DMS 273 (cell line): Measurements from ENCODE around the gene STK36.

Experiments used
- DNase-seq: peaks from one replicate; lab custom pipeline; 2025; ENCODE audit not compliant: unreplicated experiment; lab: John Stamatoyannopoulos, UW

The STK36 gene

DNA sequence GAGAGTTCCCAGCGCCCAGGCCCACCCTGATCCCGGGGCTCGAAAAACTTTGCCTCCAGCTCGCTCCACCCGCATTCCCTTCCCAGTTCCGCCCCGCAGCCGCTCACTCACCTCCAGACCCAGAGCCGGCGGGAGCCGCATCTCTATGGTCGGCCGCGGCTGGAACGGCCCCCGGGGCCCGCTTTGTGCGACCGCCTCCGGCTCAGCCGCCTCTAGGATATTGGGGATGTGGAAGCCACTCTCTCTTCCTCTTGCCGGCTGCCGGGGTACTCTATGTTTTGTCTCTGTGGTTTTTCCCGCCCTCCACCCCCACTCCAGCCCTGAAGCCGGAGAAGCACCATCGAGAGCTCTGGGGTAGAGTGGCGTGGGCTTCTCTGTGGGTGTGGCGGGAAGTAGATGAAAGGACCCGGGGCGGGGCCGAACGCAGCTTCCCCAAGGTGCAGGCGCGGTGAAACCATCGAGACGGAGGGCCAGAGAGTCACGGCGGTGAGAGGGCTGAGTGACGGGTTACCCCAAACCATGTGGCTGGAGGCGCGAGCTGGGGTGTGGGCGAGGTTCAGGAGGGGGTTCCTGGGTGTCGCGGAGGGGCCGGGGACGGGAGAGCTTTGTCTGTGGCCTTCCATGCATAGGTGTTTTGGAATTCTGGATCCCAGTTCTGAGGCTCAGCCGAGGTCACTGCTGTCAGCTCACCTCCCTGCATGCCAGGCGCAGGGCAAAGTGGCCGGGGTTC lies 12.5 kb upstream of the STK36 start, which contains the start of the genes BCS1L and ZNF142:
Gene BCS1L (plus strand): TSS at position 426 of the 730 bp plus-strand sequence. CDS start 1,305 bp downstream, outside the sequence.
Gene ZNF142 (minus strand): TSS at position 366 of the 730 bp plus-strand sequence. CDS start 3,194 bp downstream, outside the sequence.
- peak; percentile 97 for DNase-seq

DNA sequence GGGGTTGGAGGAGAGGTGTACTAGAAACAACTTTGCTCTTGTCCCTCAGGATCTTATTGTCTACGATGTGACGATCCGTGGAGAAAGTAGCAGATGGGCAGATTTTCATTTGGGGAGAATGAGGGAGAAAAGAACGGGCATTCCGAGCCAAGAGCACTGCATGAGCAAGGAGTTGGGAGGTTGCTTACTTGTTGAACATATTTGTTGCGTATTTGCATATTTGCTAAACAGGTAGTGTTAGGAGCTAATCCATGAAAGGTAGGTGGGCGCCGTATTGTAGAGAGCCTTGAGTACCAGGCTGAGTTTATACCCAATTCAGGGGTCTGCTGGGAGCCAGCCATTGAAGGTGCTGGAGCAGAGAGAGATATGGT lies 11.9 kb upstream of the STK36 start:
- DNase-seq, result no peak

DNA sequence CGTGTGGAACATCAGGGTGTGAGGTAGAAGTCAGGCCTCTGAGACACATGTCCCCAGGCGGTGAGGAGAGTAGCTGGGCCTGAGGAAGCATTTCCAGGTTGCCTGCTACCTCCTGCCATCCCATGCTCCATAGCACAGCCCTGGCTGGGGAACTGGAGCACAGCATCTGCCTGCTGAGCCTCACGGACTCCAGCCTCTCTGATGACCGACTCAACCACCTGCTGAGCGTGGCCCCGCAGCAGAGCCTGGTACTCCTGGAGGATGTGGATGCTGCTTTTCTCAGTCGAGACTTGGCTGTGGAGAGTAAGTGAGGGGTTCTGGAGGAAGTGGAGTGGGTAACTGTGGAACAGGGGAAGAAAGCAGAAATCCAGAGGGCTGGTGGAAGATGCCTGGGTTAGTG lies 9.5 kb upstream of the STK36 start:
- DNase-seq, result no peak

DNA sequence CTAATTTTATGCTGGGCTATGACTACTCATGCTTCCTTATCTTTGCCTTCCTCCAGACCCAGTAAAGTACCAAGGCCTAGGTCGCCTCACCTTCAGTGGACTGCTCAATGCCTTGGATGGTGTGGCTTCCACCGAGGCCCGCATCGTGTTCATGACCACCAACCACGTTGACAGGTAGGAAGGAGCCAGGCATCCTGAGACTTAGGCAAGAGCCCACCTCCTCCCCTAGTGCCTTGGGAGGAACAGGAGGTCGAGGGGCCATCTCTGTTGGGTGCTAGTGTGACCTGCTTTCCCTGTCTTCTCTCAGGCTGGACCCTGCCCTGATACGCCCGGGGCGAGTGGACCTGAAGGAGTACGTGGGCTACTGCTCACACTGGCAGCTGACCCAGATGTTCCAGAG lies 9.1 kb upstream of the STK36 start:
- no peak for DNase-seq

DNA sequence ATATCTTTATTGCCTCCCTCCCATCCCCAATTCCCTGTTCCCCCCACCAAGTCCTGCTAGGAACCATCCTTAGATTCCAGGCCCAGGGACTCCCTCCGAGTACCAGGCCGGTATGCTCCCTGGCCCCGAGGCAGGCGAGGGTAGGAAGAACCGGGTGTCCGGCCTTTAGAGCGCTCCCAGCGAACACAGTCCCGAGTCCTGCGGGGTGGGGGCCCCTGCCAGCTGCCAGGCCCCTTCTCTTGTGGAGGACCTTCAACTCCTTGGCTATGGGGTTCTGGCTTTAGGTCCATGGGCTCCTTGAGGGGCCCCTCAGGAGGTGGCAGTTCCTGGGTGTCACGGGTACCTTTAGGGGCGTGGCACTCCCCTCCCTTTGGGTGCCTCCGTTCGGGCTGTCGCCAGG lies 8.0 kb upstream of the STK36 start:
- no peak for DNase-seq

DNA sequence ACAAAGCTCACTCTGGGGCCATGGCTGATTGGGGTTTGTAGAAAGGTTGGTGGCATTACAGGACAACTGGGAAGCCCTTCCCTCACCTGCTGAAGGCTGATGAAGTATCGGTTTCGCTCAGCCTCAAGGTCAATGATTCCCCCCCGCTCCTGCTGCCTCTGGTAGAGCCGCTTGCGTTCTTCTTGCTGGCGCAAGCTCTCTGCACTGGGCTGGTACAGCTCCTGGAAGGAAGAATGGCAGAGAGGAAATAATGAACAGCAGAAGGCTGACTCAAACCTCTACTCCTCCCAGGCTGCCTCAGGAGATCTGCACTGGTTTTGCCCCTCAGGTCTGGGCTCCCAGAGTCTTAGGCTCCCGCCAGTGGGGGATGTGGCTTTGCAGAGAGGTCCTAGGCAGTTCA lies 7.2 kb upstream of the STK36 start:
- no peak for DNase-seq

DNA sequence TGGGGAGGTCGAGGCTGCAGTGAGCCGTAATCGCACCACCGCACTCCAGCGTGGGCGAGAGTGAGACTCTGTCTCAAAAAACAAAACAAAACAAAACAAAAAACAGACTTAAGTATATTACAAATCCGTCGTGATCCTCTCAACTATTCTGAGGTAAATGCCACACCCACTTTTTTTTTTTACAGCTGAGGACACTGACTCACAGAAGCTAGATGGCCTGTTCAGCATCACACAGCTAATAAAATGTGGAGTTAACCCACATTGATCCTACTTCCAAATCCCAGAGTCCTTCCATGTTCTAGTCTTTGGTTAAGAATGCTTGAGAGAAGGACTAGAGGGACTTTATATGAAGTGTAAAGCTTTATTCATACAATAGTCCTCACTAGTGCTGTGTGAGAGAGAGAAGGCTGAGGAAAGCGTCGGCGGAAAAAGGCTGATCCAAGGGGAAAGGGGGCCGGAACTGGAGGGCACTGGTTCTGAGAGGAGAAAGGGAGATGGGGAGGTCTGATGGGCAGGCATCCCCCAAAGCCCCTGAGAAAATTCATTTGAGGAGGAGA lies 711 bp upstream of the STK36 start:
- DNase-seq, result peak; percentile 30

DNA sequence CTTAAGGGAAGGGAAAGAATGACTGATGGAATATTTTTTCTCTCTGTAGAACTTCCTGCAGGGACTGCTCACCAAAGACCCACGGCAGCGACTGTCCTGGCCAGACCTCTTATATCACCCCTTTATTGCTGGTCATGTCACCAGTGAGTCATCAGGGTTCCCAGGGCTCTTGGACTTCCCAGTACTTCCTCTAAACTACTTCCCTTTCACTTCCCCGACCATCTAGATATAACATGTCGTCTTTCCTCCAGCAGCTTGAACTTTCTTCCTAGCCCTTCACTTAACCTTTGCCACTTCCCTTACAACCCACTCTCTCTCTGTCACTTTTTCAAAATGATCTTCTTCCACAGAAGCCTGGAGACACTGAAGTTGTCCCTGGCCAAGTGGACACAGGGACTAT lies 7.2 kb downstream of the STK36 start:
- no peak for DNase-seq

DNA sequence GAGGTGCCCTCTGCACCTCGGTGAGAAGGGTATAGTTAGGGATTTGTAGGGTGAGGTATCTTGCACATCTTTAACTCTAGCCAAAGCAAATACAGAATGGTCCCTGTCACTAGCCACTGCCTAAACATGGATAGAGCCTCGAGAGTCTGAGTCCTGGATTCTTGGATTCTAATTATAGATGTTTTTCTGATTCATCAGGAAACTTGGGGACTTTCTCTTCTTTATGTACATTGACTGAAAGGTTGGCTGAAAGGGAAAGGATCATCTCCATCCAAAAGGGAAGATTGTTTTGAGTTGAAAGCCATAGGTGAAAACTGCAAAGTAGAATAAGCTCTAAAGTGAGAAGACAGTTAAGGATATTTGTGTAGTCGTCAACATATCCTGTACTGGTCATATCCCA lies 8.2 kb downstream of the STK36 start:
- no peak for DNase-seq

DNA sequence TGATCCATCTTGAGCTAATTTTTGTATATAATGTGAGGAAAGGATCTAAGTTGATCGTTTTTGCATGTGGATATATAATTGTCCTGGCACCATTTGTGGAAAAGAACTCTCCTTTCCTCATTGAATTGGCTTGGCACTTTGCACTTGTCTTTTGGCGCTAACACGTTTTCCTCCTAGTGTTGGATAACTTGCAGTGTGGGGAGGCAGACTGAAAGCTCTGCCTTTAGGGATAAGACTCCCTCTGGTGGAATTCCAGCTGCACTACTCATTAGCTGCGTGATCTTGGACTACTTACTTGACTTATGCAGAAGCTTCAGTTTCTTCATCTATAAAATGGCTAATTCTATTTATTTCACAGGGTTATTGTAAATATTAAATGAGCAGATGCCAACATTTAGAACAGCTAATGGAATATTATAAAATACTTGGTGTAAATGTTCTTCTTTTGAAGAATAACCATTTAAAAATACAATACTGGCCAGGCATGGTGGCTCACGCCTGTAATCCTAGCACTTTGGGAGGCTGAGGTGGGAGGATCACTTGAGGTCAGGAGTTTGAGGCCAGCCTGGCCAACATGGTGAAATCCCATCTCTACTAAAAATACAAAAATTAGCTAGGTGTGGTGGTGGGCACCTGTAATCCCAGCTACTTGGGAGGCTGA lies 15.6 kb downstream of the STK36 start:
- peak; percentile 92 for DNase-seq

DNA sequence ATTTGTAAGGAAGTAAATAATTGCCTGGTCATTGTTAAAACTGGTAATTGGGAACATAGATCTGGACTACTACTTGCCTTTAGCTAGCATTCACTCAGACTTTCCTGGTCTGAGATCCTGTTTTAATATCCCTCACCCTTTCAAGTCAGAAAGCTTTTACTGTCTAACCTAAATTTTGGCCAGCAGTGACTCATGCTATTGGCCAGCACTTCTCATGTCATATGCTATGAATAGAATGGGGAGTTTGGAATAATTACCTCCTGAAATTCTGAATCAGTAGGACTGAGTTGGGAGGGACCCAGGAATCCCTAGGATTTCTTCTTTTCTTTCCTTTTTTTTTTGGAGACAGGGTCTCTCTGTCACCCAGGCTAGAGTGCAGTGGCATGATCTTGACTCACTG lies 19.3 kb downstream of the STK36 start:
- no peak for DNase-seq

DNA sequence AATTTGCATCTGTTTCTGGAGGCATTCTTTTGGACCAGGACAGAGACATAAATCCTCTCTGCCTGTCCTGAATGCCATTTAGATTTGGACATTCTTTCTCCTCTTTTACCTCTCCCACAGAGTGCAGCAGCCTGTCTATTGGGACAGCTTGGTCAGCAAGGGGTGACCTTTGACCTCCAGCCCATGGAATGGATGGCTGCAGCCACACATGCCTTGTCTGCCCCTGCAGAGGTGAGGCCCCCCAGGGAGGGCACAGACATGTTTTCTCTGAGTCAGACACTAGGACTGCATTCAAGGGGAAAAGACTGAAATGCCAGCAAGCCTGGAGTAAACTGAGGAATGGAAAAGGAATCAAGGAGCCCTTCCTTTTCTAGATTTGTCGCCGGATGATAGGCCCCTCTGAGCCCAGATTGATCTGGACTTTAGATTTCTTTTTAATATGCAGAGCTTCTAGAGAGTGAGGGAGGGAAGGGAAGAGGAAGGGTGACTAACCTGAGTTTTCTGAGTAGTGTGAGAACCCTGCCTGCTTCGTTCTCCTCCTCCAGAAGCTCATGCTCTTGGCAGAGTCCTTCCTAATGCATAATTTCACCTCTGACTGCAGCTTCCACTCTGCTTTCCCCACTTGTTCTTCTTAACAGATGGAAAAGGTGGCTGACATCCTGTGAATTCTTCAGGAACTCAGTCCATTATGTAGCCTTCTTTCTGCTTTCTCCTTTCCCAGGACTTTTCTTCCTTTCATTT lies 22.7 kb downstream of the STK36 start:
- no peak for DNase-seq

DNA sequence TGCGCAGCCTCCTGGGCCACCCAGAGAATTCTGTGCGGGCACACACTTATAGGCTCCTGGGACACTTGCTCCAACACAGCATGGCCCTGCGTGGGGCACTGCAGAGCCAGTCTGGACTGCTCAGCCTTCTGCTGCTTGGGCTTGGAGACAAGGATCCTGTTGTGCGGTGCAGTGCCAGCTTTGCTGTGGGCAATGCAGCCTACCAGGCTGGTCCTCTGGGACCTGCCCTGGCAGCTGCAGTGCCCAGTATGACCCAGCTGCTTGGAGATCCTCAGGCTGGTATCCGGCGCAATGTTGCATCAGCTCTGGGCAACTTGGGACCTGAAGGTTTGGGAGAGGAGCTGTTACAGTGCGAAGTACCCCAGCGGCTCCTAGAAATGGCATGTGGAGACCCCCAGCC lies 27.0 kb downstream of the STK36 start:
- DNase-seq, result no peak

DNA sequence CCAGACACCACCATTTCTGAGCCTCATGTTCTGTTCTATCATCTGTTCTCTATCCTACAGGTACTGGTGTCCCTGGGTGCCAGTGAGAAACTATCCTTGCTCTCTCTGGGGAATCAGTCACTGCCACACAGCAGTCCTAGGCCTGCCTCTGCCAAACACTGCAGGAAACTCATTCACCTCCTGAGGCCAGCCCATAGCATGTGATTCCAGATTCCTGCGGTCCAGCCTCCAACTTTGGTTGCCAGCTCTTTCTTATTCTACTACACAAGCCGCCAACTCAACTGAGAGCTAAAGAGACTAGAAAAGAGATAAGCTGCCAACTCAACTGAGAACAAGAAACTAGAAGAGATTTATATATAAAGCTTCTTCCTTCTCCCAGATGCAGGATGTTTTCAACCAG lies 29.9 kb downstream of the STK36 start:
- no peak for DNase-seq

DNA sequence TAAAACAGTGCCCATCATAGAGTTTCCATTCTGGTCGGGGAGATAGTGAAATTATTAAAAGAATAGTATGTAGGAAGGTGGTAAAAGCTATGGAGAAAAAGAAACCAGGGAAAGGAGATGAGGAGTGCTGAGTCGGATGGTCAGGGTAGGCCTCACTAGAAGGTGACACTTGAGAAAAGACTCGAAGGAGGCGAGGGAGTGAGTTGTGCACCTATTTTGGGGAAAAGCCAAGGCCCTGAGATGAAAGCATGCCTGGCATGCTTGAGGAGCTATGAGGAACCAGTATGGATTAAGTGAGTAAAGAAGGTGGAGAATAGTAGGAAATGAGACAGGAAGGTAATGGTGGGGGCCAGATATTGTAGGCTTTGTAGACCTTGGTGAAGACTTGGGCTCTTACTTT lies 31.5 kb downstream of the STK36 start:
- no peak for DNase-seq

DNA sequence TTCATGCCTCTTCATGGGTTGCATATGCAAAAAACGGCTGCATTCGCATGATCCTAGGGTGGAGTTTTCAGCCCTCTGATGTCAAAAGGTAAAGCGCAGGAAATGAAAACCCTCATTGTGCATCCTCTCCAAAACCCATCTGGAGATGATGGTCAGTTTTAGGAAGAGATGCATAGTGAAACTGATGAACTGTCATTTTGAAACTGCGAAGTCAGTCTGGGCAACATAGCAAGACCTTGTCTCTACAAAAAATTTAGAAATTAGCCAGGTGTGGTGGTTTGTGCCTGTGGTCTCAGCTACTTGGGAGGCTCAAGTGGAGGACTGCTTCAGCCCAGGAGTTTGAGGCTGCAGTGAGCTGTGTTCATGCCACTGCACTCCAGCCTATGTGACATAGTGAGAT lies 36.2 kb downstream of the STK36 start:
- DNase-seq, result no peak

DNA sequence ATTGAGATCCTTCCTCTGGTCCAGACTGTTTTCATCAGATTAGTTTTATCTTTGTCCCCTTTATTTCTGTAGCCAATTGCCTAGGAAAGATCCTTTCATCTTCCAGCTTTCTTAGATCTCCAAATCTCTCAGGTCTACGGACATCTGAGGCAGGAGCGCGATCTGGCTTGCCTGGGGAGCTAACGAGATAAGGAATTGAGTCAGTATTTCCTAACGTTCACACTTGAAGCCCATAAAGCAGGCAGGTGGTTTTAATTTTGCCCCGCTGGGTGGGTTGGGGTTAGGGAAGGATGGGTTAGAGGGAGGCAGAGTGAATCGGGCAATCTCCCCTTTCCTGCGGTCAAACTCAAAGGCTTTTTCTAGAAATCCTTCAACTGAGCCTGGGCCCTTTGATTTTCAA lies 38.0 kb downstream of the STK36 start:
- DNase-seq, result no peak

DNA sequence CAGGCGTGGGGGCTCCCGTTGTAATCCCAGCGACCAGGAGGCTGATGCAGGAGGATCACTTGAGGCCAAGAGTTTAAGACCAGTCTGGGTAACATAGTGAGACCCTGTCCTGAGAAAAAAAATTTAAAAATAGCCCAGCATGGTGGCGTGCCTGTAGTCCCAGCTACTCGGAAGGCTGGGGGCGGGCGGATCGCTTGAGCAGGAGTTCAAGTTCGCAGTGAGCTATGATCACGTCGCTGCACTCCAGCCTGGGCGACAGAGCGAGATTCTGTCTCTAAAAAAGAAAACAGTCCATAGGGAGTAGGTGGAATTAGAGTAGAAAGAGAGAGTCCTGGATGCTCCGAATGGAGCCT lies 38.4 kb downstream of the STK36 start:
- no peak for DNase-seq

DNA sequence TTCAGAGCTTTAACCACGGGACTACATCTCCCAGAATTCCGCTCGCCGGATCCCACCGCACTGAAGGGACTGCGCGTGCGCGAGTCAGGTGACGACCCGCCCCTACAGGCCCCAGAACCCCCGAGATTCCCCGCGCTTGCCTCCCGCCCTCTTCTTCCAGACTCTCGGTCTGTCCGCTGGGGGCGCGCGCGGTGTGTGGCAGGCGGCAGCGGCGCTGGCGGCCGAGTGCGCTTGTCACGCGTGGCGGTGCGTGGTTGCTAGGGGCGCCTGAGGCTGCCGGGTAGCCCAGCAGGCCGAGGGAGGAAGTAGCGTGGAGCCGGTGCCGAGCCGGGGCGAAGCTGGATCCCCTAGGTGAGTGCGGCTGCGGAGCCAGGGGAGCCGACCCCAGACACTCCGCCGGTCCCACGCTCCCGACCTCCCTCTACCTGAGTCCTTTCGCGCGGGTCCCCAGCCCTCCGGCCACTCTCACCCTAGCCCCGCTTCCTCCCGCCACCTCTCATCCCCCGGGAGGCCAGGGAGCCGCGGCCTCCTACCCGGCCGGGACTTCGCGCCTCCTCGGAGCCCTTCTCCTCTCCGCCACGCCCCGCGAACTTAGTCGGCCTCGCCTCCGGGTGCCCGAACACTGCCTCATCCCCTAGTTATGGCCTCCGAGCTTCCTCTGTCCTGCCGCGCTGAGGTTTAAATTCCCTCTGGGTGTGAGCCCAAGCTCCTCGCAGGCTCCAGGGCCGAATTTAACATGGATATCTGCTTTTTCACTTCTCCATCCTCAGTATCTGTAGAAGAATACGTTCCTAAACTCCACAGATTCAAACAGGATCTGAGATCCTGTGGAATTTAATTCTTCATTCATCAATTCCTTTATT lies 39.0 kb downstream of the STK36 start, which contains the start of gene TTLL4:
Gene TTLL4 (plus strand): TSS at position 149 of the 863 bp plus-strand sequence. CDS start 26,842 bp downstream, outside the sequence.
- DNase-seq, result peak; percentile 99

DNA sequence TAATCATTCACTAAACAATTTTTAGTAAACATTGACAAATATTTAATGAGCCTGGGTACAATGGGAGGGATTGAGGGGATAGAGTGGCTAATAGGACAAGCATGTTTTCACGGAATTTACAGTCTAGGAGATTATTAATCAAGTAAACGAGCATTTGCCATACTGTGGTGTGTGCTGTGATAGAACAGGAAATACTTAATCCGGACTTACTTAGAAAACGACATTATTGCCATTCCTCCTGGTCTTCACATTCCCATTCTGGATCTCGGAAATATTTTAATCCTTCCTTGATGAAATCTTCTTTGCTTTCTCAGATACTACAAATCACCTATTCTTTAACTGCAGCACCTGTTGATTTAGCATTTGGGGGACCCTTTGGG lies 39.7 kb downstream of the STK36 start:
- DNase-seq, result peak; percentile 24

DNA sequence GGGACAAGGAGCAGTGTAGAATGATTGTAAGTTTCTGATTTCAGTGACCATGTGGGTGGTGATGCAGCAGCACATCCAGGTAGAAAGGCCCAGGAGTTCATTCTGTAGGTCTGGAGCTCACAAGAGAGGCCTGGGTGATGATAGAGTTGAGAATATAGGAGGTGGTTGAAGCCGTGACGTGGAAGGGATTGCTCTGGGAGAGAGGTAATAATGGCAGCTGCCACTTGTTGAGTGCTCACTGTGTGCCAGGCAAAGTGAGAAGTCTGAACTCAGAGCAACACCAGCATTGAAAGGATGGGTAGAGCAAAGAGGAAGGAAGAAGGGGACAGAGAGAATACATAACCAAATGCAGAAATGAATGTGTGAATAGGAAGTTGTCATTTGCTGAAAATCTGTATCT lies 42.0 kb downstream of the STK36 start:
- no peak for DNase-seq
